Activated naive CD8-positive, alpha-beta T cell treated with anti-CD3 and anti-CD28 coated beads, Interleukin-2, amount 50 U/mL, for 16 hours (primary cell): ENCODE data around the gene GFY.
A peak's percentile ranks its signal among the peaks of the same experiment; 100 is the strongest.
"Not testable (repeated sequence)": the region's sequence is repeated elsewhere in the genome, so short reads cannot be mapped to it uniquely, and the experiment has no call there.

Source experiments
- DNase-seq: peaks from one replicate; pipeline ENCODE4 v3.0.0-alpha.2; 2020; ENCODE audit warnings: low read depth, low spot score

GFY gene

DNA sequence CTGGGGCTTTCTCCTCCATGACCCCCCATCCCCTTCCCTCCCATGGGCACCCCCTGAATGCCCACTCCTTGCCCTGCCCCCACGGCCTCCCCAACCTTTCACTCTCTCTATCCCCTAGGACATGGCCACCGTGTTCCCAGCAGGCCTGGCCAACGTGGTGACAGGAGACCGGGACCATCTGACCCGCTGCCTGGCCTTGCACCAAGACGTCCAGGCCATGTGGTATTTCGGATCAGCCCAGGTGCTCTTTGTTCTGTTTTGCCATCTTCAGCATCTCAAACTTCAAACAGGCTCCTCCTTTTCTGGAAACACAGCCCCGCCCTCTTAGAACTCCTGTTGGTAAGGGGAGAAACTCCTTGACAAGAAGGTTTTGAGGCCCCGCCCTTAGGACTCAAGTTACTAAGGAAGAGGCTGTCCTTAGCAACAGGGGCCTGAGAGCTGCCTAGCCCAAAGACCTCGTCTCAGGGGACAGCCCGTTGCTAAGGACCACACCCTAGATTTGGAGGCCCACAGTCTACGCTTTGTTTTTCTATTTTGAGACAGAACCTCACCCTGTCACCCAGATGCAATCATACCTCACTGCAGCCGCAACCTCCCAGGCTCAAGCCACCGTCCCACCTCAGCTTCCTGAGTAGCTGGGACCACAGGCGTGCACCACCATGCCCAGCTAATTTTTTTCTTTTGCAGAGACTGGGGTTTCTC, 43.7 kb downstream of the GFY start:
- DNase-seq = no peak

DNA sequence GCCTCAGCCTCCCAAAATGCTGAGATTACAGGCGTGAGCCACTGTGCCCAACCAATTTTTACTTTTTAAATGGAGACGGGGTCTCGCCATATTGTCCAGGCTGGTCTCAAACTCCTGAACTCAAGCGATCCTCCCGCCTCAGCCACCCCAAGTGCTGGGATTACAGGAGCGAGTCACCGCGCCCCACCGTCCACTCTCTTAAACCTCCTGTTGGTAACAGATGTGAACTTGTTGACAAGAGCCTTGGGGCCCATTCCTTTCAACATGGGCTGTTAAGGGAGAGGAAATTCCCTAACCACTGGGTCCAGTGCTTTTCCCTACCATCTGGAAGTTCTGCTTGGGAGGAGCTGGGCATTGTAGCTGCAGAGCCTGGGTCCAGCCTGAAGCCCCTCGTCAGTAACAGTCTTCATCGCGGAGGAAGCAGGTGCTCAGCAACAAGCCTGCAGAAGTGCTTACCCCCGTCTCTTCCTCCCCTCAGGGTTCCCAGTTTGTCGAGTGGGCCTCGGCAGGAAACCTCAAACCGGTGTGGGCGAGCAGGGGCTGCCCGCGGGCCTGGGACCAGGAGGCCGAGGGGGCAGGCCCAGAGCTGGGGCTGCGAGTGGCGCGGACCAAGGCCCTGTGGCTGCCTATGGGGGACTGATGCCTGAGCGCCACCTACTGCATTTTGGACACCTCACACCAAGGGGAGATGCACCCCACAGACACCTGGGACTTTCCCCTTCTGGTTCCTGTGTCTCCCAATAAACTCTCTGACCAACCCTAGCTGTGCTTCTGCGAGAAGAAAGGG, 44.8 kb downstream of the GFY start:
- no peak for DNase-seq

DNA sequence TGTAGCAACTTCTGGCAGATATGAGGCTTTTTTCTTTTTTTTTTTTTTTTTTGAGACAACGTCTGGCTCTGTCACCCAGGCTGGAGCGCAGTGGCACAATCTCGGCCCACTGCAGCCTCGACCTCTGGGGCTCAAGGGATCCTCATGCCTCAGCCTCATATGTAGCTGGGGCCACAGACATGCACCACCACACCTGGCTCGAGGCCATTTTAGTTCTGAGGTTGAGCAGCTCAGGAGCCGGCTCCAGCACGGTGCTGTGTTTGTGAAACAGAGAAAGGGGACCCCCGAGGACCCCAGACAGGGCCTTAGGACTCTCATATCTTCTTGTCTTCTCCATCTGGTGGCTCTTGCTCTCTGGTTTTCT, 45.4 kb downstream of the GFY start:
- no peak for DNase-seq

- DNase-seq = no peak
Observed at GRCh38 chr19:49472936-49473335, 47.7 kb downstream of the GFY start.

- not testable (repeated sequence) for DNase-seq
Observed at GRCh38 chr19:49473501-49473867, 48.3 kb downstream of the GFY start.

GRCh38 chr19:49473868-49474541, 48.8 kb downstream of the GFY start, which contains the start of gene FLT3LG:
TSS of gene FLT3LG (plus strand) at chr19:49474215. CDS start at chr19:49474640, 425 bp downstream.
- peak; percentile 87 for DNase-seq

DNA sequence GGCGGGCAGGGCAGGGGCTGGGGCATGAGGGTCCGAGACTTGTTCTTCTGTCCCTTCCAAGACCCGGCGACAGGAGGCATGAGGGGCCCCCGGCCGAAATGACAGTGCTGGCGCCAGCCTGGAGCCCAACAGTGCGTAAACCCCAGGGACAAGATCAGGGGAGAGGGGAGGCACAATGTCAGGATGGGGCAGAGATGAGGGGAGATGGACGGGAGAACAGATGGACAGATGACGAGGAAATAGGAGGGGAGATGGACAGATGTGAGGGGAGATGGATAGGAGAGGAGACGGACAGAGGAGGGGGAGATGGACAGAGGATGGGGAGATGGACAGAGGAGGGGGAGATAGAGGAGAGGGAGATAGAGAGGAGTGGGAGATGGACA, 49.3 kb downstream of the GFY start:
- no peak for DNase-seq

DNA sequence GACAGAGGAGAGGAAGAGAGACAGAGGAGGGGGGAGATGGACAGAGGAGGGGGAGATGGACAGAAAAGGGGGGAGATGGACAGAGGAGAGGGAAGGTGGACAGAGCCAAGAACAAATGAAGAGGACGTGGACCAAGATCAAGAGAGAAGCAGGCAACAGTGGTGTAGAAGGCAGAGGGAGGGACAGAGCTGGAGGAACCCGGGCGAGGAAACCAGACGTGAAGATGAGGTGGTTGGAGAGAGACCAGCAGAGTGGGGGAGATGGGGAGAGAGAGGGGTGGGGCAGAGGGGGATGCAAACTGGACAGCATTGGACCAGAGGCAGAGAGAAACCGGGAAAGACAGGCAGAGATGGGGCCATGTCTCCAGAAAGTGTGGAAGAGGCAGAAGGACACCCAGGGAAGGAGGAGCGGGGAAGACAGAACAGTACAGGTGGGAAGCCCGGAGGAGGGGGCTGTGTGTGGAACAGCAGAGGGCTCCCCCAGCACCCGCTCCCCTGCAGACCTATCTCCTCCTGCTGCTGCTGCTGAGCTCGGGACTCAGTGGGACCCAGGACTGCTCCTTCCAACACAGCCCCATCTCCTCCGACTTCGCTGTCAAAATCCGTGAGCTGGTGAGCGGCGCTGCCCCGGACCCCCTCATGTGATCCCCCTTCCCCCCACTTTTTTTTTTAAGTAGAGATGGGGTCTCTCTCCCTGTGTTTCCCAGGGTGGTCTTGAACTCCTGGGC, 50.2 kb downstream of the GFY start:
- no peak for DNase-seq

- DNase-seq = peak; percentile 53
Observed at GRCh38 chr19:49475995-49476880, 51.0 kb downstream of the GFY start.
